ENCODE results near the gene TOPORS. TPM values are rescaled to one million over a fixed set of nuclear protein-coding genes. Genes with fewer than 3 reads are reported as not detected.

TOPORS gene
- total and polyA plus RNA-seq, 2 donors (not counting 1 experiment from before 2014, with no cell fraction given) = 10.1 to 21.4 TPM

- H3K9me3 ChIP-seq (ENCODE audit: control extremely low read depth in 1 of 3, control insufficient read depth in 2 of 3, insufficient read depth in 1 of 3, low read length in 2 of 3) = peaks cover 0 to 4% (median 1%) of the 10 kb centered on the region in 3 donors
- peaks cover 70% of the 10 kb centered on the region for H3K79me2 ChIP-seq (ENCODE audit: control insufficient read depth, insufficient read depth, low read length)
- no peak overlapping the region for H3K27ac ChIP-seq (ENCODE audit: low read length in 2 of 2)
- no peak for ATAC-seq (ENCODE audit: low read depth)
- H2AFZ ChIP-seq (ENCODE audit: insufficient read depth, low read depth, low read length, poor library complexity, severe bottlenecking) = no peak overlapping the region
- no peaks in the 10 kb centered on the region for H3K4me1 ChIP-seq (ENCODE audit: control insufficient read depth in 2 of 2, insufficient read depth in 2 of 2, low read length in 2 of 2)
- H3K4me2 ChIP-seq (replicated peaks; ENCODE audit: low read depth, low read length, poor library complexity, severe bottlenecking) = no peak overlapping the region
- no peaks in the 10 kb centered on the region for H3K27me3 ChIP-seq (replicated peaks in 1 of 4; ENCODE audit: control extremely low read depth in 1 of 4, control insufficient read depth in 3 of 4, insufficient read depth in 4 of 4, low read length in 3 of 4)
- intact Hi-C loops (cut with micrococcal nuclease) = no loop called here
- TF ChIP-seq EZH2 (IDR thresholded peaks at IDR 0.05; ENCODE audit: borderline replicate concordance, insufficient read depth, low read depth, low read length, poor library complexity, severe bottlenecking) = no peak
- no peak for TF ChIP-seq CTCF (IDR thresholded peaks at IDR 0.05)
- ChIA-PET CTCF (no interaction called here), POLR2A (no interaction called here)
- H3K4me3 ChIP-seq (ENCODE audit: control extremely low read depth in 1 of 5, extremely low read depth in 1 of 5, insufficient read depth in 1 of 5, low read depth in 2 of 5, low read length in 4 of 5) = no peak overlapping the region
- Mint-ChIP-seq H3K4me1 (peaks cover 31% of the 10 kb centered on the region), H3K9me3 (ENCODE audit: insufficient read depth) (peaks cover 3% of the 10 kb centered on the region), H3K27ac (no peak overlapping the region), H3K4me3 (no peak overlapping the region), H3K27me3 (no peaks in the 10 kb centered on the region)
- H3K36me3 ChIP-seq (replicated peaks in 1 of 2; ENCODE audit: control extremely low read depth in 1 of 2, control insufficient read depth in 1 of 2, extremely low read depth in 1 of 2, insufficient read depth in 2 of 2, low read length in 1 of 2) = peaks cover 0 to 2% of the 10 kb centered on the region in 2 experiments
- peaks cover 14% of the 10 kb centered on the region for H4K20me1 ChIP-seq (ENCODE audit: control insufficient read depth, insufficient read depth, low read length, poor library complexity, severe bottlenecking)
- DNase-seq = no peak
- no peak overlapping the region for H3K9ac ChIP-seq (ENCODE audit: low read length)
These were observed 36.1 kb downstream of the TOPORS start for GRCh38 chr9:32516241-32516640.

GRCh38 chr9:32508728-32509127 is 43.7 kb downstream of the TOPORS start:
- no peak overlapping the region for H3K4me2 ChIP-seq (replicated peaks; ENCODE audit: low read depth, low read length, poor library complexity, severe bottlenecking)
- Mint-ChIP-seq H3K4me1 (peaks cover 34% of the 10 kb centered on the region), H3K4me3 (no peak overlapping the region), H3K9me3 (ENCODE audit: insufficient read depth) (peaks cover 3% of the 10 kb centered on the region), H3K27ac (no peak overlapping the region), H3K27me3 (no peaks in the 10 kb centered on the region)
- peaks cover 5% of the 10 kb centered on the region for H4K20me1 ChIP-seq (ENCODE audit: control insufficient read depth, insufficient read depth, low read length, poor library complexity, severe bottlenecking)
- H3K9me3 ChIP-seq (ENCODE audit: control extremely low read depth in 1 of 3, control insufficient read depth in 2 of 3, insufficient read depth in 1 of 3, low read length in 2 of 3) = no peaks in the 10 kb centered on the region
- no peak overlapping the region for H2AFZ ChIP-seq (ENCODE audit: insufficient read depth, low read depth, low read length, poor library complexity, severe bottlenecking)
- H3K36me3 ChIP-seq (replicated peaks in 1 of 2; ENCODE audit: control extremely low read depth in 1 of 2, control insufficient read depth in 1 of 2, extremely low read depth in 1 of 2, insufficient read depth in 2 of 2, low read length in 1 of 2) = peaks cover 0 to 6% of the 10 kb centered on the region in 2 experiments
- H3K4me1 ChIP-seq (ENCODE audit: control insufficient read depth in 2 of 2, insufficient read depth in 2 of 2, low read length in 2 of 2) = peaks cover 0 to 3% of the 10 kb centered on the region in 2 donors
- 100% methylated on average over 1 of the region's 1 CpG for WGBS (ENCODE audit: insufficient coverage)
- H3K4me3 ChIP-seq (ENCODE audit: control extremely low read depth in 1 of 5, extremely low read depth in 1 of 5, insufficient read depth in 1 of 5, low read depth in 2 of 5, low read length in 4 of 5) = no peak overlapping the region
- ATAC-seq (ENCODE audit: low read depth) (no peak), DNase-seq (no peak)
- no peak overlapping the region for H3K27ac ChIP-seq (ENCODE audit: low read length in 2 of 2)
- no peak overlapping the region for H3K9ac ChIP-seq (ENCODE audit: low read length)
- H3K27me3 ChIP-seq (replicated peaks in 1 of 4; ENCODE audit: control extremely low read depth in 1 of 4, control insufficient read depth in 3 of 4, insufficient read depth in 4 of 4, low read length in 3 of 4) = no peaks in the 10 kb centered on the region
- ChIA-PET POLR2A (no interaction called here), CTCF (interaction anchor here (1.2 kb wide), 1 partner anchor 76 kb away, joined by 3 read pairs; no protein-coding TSS in a partner anchor)
- TF ChIP-seq CTCF (IDR thresholded peaks at IDR 0.05) (no peak), EZH2 (IDR thresholded peaks at IDR 0.05; ENCODE audit: borderline replicate concordance, insufficient read depth, low read depth, low read length, poor library complexity, severe bottlenecking) (no peak)
- peaks cover 20% of the 10 kb centered on the region for H3K79me2 ChIP-seq (ENCODE audit: control insufficient read depth, insufficient read depth, low read length)
- intact Hi-C loops (cut with micrococcal nuclease) = no loop called here

All from B cell (primary cell).